Inflammatory macrophage treated with lipopolysaccharide for 1 hour (primary cell): Measurements from ENCODE around the gene PCDH10.

ENCODE experiments used
- DNase-seq, 2 donors: peaks; one replicate each; pipeline ENCODE4 v3.0.0-alpha.2; 2020 to 2022

PCDH10 gene

DNA sequence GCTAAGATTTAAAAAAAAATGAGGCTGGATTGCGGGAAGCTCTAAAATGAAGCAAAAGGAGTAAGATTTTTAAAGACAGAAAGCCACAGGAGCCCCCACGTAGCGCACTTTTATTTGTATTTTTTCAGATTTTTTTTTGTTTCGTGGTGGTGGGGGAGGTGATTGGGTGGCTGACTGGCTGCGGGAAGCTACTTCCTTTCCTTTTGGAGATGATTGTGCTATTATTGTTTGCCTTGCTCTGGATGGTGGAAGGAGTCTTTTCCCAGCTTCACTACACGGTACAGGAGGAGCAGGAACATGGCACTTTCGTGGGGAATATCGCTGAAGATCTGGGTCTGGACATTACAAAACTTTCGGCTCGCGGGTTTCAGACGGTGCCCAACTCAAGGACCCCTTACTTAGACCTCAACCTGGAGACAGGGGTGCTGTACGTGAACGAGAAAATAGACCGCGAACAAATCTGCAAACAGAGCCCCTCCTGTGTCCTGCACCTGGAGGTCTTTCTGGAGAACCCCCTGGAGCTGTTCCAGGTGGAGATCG is 908 bp downstream of the PCDH10 start:
- no peak for DNase-seq

DNA sequence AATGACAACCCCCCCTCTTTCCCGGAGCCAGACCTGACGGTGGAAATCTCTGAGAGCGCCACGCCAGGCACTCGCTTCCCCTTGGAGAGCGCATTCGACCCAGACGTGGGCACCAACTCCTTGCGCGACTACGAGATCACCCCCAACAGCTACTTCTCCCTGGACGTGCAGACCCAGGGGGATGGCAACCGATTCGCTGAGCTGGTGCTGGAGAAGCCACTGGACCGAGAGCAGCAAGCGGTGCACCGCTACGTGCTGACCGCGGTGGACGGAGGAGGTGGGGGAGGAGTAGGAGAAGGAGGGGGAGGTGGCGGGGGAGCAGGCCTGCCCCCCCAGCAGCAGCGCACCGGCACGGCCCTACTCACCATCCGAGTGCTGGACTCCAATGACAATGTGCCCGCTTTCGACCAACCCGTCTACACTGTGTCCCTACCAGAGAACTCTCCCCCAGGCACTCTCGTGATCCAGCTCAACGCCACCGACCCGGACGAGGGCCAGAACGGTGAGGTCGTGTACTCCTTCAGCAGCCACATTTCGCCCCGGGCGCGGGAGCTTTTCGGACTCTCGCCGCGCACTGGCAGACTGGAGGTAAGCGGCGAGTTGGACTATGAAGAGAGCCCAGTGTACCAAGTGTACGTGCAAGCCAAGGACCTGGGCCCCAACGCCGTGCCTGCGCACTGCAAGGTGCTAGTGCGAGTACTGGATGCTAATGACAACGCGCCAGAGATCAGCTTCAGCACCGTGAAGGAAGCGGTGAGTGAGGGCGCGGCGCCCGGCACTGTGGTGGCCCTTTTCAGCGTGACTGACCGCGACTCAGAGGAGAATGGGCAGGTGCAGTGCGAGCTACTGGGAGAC is 1.6 kb downstream of the PCDH10 start:
- DNase-seq: no peak

DNA sequence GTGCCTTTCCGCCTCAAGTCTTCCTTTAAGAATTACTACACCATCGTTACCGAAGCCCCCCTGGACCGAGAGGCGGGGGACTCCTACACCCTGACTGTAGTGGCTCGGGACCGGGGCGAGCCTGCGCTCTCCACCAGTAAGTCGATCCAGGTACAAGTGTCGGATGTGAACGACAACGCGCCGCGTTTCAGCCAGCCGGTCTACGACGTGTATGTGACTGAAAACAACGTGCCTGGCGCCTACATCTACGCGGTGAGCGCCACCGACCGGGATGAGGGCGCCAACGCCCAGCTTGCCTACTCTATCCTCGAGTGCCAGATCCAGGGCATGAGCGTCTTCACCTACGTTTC is 2.2 kb downstream of the PCDH10 start:
- no peak for DNase-seq

DNA sequence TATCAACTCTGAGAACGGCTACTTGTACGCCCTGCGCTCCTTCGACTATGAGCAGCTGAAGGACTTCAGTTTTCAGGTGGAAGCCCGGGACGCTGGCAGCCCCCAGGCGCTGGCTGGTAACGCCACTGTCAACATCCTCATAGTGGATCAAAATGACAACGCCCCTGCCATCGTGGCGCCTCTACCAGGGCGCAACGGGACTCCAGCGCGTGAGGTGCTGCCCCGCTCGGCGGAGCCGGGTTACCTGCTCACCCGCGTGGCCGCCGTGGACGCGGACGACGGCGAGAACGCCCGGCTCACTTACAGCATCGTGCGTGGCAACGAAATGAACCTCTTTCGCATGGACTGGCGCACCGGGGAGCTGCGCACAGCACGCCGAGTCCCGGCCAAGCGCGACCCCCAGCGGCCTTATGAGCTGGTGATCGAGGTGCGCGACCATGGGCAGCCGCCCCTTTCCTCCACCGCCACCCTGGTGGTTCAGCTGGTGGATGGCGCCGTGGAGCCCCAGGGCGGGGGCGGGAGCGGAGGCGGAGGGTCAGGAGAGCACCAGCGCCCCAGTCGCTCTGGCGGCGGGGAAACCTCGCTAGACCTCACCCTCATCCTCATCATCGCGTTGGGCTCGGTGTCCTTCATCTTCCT is 2.7 kb downstream of the PCDH10 start:
- no peak for DNase-seq

DNA sequence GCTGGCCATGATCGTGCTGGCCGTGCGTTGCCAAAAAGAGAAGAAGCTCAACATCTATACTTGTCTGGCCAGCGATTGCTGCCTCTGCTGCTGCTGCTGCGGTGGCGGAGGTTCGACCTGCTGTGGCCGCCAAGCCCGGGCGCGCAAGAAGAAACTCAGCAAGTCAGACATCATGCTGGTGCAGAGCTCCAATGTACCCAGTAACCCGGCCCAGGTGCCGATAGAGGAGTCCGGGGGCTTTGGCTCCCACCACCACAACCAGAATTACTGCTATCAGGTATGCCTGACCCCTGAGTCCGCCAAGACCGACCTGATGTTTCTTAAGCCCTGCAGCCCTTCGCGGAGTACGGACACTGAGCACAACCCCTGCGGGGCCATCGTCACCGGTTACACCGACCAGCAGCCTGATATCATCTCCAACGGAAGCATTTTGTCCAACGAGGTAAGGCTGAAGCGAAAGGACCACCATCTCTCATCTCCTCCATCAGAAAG is 3.3 kb downstream of the PCDH10 start:
- DNase-seq: no peak

DNA sequence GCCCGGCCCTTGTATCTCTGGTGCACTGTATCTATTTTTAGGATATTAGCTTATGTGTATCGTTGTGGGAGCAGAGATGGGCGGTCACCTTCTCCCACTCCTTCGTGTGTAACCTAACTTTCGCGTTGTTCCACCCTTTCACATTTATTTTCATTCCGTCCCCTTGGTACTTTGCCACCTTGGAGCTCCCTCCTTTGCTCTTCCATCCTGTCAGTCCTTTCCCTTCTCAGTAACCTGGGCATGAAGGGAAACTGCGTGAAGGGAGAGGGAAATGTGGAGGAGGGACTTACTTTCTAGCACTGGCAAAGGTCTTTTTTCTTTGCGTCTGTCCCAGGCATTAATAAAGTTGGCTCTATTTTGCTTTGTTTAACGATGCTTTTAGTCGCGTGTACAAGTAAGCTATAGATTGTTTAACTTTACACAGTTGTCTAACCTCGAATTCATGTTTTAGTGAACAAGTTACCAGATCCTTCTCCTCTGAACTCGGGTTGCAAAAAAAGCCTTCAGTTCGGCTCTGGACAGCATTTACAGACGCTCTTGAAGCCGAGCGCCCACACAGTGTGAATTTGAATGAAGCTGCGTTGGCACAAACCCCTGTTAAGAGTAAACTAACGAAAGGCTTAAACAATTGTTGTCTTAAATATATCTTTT is 3.9 kb downstream of the PCDH10 start:
- no peak for DNase-seq

DNA sequence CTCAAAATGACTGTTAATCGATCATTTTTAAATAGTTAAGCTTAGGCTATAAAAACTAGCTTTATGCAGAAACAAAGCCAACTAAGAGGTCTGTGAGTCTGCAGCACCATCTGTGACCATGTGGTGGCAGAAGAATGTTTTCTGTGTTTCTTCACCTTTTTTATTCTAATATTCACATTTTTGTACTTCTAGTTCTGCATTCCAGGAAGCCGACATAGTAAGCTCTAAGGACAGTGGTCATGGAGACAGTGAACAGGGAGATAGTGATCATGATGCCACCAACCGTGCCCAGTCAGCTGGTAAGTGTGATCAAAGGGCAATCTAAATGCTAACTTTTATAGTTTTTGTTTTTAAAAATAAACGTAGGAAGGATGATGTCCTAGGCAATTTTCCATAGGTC is 5.6 kb downstream of the PCDH10 start:
- DNase-seq: no peak

DNA sequence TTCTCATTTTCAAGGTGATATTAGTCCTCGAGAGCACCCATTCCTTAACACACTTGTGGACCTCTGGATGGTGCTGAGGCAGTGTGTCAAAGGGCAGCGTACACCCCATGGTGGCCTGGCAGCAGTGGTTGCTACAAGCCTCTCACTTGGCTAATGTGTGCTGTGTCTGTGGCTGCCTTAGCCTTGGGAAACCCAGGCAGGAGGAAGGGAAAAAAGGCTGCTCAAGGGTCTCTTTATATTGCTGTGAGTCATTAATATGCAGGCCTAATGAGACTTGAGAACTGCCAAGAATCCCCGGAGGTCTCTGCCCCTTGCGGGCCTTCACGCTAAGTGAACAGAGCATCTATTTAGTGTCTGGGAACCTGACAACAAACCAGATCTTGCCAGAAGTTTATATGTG is 7.0 kb downstream of the PCDH10 start:
- DNase-seq: no peak

DNA sequence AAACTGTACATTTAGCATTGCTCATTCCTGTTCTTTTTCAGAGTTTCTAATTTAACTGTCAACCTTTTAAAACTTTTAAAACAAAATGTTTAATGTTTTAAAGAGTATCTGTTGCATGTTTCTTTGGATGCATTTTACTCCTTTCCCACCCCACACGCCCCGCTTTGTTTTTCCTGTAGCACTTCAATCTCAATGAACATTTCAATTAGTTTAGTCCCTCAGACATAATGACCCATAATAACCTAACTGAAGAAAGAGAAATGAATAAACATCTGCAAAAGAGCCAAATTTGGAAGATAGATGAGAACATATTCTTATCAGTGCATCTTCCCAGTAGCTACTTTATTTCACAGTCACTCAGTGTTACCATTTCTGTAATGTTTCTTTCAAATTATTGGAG is 7.5 kb downstream of the PCDH10 start:
- no peak for DNase-seq

DNA sequence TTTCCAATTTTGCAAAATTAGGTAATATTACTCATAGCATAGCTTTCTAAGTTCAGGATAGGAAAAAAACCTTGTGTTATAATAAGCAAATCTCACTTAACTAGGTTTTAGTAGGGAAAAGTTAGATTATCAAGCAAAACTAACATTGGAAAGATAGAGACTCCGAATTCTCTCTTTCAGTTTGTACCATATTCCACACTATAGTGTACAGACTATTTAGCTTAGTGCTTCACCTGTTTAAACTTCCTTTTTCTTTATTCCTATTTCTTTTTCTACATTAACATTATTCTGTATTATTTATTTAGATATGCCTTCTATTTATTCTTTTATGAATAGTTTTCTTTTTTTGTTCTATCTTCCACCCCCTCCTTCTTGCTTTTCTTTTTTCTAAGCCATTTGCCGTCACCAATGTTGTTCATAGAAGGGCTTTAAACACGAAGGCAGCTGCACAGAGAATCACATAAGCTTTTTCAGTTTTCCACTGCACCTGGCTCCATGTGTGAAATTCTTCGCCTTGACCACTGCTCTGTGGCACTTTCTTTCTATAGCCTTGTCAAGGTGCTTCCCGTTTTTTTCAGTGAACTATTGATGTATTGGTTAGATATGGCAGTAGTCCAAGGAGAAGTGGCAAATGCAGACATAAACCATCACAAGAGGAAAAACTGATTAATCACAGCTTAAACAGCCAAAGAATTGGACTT is 8.5 kb downstream of the PCDH10 start:
- DNase-seq: no peak

DNA sequence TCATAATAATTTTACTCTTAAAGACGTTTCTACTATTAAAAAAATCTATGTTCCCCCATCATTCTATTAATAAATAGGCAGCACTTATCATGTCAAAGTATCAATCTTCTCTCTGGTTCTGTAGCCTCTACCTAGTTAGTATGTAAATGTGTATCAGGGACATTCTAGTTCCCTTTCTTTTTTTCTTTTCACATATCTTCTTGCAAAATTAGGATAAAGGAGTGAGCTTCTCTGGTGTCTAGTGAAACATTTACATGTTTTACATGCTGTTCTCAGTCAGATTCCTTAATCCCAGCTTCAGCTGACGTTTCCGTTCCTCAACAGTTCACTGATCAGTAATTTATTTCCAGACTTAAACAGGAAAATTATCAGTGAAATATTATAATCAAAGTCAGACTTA is 11.8 kb downstream of the PCDH10 start:
- no peak for DNase-seq

DNA sequence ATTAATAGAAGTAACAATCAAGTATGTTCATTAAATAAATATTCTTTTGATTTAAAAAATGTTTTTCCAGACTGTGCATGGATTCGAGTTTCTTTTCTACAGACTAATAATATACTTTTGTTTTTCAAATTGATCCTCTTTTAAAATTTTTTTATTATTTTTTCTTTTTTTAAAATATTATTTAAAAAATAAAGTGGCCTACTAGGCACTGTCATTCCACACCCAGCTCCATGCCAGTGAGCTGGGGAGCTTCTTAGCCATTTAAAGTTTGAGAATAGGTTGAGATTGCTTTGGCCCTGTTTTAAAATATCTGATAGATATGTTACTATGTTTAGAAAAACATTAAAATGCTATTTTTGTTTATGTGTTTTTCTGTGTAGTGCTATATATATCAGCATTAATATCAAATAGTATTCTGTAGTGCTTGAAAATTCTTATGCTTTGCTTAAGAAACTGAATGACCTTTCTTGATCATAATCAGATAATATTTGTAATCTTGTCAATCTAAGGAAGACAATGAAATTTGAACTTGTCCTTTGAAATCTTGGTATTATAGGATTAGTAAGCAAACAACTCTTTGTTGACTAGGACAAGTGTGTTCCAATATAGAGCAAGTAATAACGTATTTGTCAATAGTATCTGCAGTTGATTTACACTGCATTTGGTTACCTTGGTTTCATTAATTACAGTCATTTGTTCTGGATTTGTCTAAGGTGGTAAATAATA is 12.6 kb downstream of the PCDH10 start:
- DNase-seq: no peak

DNA sequence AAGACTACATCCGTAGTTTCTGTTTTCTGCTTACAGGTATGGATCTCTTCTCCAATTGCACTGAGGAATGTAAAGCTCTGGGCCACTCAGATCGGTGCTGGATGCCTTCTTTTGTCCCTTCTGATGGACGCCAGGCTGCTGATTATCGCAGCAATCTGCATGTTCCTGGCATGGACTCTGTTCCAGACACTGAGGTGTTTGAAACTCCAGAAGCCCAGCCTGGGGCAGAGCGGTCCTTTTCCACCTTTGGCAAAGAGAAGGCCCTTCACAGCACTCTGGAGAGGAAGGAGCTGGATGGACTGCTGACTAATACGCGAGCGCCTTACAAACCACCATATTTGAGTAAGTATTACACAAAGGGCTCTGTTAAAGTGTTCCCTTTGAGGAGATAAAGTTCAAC is 13.8 kb downstream of the PCDH10 start:
- no peak for DNase-seq

DNA sequence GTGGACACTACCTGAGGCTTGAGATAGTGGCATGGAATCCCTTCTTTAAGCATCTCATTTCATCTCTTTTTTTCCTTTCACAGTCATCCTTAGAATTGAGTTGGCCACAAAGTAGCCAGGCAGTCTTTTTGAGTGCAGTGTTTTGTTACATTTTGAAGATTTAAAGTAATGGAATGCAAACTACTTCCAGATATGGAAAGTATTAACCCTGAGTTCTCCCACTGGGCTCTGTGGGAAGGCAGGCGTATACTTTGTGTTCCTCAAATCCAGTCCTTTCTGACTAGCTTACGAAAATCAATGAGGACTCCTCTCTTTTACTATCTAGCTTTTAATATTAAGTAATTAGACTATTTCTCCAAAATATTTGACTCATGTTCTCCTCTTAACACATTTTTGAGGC is 29.9 kb downstream of the PCDH10 start:
- no peak for DNase-seq

DNA sequence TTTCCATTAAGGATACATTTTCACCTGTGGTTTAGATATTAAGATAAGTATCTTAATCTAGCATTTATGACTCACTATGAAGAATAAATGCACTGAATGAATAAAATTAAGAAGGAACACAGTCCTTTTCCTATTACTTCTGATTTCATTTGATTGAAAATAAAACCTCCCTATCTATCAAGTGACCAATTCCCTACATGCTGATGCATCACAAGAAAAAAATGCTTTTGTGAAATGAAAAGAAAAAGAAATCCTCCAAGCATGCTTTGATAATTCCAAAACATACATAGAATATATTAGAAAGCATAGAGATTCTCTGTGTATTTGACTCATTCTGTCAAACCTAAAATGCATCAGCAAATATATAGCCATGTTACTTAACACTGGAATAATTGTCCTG is 37.1 kb downstream of the PCDH10 start:
- DNase-seq: no peak

DNA sequence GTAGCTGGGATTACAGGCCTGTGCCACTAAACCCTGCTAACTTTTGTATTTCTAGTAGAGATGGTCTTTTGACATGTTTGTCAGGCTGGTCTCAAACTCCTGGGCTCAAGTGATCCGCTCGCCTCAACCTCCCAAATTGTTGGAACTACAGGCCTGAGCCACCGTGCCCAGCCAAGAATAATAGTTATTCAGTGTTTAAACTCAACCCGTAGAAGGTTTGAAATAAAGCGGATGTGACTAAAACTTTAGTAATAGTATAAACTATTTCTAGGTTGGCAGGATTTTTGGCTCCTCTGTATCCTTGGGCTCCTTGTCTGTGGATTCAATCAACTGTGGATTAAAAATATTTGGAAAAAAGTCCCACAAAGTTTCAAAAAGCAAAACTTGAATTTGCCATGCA is 37.8 kb downstream of the PCDH10 start:
- no peak for DNase-seq

DNA sequence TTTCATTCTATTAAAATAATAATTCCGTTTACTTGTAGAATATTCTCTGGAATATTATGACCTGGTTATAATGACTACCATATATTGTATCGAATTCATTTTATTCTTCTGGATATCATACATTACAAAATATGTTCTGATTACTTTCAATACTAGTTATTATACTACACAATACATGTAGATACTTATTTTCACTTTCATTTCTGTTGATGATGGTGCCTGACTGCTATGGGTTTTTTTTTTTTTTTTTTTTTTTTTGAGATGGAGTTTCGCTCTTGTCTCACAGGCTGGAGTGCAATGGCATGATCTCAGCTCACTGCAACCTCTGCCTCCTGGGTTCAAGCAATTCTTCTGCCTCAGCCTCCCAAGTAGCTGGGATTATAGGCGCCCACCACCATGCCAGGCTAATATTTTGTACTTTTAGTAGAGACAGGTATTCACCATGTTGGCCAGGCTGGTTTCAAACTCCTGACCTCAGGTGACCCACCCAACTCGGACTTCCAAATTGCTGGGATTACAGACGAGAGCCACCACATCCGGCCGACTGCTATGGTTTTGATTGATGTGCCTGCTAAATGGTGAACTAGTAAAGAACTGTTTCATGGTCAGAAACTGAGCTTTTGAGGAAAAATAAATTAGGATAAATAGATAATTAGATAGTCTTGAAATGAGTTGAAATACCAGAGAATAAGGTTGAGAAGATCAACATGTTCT is 39.5 kb downstream of the PCDH10 start:
- no peak for DNase-seq

DNA sequence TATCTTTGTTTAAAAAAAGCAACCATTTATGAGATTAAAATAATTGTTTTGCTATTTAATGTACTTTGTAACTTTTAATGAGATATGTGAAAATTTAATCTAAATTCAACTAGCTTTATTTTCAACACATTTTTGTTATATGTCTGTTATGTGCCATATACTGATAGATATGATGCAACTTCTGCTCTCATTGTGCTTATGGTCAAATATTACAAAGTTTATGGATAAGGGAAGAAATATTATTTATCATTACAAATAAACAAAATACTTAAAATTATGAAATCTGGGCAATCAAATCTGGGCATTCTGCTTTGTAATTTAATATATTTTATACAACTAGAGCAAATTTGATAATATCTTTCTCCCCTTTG is 40.0 kb downstream of the PCDH10 start:
- no peak for DNase-seq

DNA sequence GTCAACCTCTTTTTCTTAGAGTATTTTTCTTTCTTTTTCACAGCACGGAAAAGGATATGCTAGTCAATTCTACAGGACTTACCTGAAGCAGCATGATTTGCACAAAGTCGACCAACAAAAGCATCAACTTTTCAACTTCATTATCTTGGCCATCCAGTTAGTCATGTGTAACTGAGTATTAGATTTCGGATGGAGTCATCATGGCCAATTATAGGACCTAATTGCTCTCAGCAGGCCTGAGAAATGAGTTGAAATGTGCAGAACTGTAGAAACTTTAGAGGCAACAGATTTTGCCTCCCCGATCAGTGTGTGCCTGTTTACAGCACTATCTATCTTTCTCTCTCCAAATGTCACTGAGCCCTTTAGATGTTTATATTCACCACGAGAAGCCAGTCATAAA is 41.0 kb downstream of the PCDH10 start:
- DNase-seq: no peak

DNA sequence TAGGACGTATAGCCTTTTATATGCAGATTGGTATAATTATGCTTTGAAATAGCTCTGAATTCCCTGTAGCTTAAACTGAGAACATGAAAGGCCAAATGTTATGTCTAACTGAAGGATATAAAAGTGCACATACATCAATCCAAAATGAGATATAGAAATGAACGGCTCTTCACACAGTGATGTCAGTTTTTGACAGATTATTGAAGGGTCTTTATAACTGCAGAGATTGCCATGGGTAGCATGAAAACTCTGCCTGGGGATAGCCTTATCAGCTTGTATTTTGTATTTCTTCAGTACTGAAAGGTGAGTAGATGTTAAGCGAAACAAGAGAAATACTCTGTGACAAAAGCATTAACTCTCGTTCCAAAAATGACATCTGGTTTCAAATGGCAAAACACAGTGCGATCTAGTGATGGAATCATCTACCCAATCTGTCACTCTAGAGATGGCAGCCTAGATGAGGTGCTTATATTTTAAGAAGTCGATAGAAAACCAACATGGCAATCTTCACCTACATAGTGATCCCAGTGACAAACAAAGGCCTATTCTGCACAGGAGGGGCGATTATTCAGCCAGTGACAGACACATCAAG is 59.7 kb downstream of the PCDH10 start:
- no peak for DNase-seq

DNA sequence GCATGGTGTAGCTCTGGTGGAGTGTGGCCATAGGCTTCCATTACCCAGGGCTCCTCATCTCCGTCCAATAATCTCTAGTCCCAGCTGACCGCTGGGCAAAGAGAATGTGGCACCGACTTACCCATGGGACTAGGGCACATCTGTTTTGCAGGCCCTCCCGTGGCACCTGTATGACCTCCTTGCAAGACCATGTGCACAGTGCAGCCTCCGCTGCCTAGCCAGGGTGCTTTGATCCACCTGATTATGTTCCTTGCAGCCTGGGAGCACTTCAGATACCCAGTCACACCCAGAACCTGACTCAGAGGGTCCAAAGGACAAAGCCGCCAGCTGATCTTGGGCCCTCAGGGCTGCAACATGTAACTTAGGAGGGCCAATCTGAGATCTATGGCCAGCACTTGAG is 84.8 kb downstream of the PCDH10 start:
- no peak for DNase-seq
